CD4-positive, alpha-beta T cell treated with Interleukin-15 for 4 hours (primary cell): ENCODE measurements around the gene VGLL1.
A peak's percentile ranks its signal among the peaks of the same experiment; 100 is the strongest.

Experiments
- DNase-seq: peaks from one replicate; pipeline ENCODE4 v3.0.0-alpha.2; 2020; ENCODE audit warnings: low spot score

Gene VGLL1

DNA sequence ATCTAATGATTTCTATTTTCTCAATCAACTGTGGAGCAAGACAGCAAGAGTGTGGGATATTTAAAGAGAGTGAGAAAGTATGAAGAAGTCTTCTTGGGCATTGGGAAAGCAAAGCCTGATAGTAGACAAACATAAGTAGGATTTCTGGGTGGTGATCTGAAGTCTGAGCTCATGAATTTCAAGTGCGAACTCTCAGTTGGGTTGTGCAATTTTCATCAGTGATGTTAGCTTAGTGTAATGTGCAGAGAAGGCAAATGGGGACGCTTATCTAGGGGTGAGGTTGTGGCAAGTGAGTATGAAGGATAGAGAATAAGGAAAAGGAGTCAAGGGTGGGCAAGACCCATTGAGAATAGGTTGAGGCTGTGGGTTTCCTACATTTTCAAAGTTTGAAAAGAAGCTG lies 23.7 kb downstream of the VGLL1 start:
- no peak for DNase-seq

DNA sequence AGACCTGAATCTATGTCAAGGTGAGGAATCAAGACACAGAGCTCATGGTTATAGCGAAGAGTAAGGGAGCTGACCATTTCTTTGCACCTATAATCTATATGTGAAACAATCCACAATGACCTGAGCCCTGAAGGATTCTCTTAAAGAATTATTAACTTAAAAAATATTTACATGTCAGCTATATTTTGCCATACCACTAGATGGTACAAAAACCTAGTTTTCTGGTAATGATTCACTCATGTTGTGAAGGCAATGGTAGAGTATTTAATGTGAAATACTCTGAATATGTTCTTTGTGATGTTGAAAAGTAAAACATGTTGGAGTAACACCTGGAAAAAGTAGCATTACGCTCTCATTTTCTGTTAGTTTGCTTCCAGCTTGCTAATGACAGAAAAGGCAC lies 40.0 kb downstream of the VGLL1 start:
- peak; percentile 24 for DNase-seq

DNA sequence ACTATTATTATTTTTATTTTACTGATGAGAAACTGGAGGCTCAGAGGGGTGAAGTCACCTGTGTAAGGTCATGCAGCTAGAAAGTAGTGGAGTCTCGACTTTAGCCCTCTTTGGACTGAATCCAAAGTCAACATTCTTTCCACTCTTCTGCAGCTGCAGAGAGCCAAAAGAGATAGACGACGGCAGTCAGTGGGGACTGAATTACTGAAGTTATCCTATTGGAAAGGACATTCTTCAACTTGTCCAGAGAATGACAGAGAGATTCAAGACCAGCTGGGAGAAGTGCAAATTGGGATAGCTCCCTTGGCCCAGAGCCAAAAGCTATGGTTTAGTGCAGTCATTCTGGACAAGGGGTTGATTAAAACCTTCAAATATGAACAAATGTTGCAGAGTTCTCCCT lies 42.5 kb downstream of the VGLL1 start:
- no peak for DNase-seq

DNA sequence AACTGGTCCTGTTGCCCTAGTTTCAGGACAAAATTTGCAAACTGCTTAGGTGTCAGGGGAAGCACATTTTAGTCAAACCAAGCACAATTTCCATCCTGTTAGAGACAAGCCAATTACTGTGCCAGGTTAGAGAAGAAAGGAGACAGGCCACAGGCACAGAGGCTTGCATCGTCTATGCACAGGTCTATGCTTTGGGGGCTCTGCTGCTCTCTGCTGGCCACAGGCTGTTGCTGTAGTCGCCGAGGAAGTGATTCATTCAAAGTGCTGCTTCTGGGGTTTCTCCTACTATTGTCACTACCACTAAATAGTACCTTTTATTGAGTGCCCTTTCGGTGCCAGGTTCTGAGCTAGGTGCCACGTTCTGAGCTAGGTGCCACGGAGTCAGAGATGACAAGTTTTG lies 45.5 kb downstream of the VGLL1 start:
- peak; percentile 80 for DNase-seq

DNA sequence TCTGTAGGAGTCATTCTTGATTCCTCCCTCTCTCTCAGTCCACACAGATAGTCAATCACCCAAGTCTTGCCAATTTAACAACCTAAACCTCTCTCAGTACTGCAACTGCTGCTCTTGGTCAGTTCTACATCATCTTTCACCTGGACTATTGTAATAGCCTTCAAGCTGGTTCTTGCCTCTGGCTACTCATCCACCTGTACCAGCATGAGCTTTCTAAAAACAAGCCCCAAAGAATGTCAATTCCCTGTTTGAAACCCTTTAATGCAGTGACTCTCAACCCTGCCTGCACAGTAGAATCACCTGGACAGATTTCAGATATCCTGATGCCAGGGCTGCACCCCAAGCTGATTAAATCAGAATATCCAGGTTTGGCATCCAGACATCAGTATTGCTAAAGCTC lies 48.3 kb downstream of the VGLL1 start:
- no peak for DNase-seq

DNA sequence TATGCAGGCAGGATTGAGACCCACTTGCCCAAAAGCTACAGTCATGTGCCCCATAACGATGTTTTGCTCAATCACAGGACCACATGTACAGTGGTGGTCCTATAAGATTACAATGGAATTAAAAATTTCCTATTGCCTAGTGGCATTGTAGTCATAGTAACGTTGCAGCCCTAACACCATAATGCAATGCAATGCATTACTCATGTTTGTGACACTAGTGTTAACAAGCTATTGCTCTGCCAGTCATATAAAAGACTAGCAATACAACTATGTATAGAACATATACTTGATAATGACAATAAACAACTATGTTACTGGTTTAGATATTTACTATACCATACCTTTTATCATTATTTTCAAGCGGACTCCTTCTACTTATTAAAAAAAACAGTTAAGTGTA lies 50.6 kb downstream of the VGLL1 start:
- DNase-seq, result no peak

DNA sequence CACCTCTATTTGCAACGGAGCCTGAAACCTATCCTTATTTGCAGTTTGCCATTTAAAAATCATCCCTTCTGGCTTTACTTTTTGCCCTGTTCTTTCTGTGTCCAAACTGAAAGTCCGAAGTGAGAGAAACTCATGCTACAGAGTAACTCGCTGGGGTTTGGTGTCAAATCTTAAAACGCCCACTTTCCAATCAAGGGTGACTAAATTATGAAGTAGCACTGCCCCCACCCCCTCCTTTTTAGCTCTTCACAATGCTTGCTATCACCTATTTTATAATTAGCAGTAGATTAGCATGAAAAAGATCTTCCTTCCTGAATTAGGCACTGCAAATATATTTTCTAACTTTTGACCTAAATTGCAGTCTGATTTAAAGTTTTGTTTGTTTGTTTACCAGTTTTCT lies 52.5 kb downstream of the VGLL1 start:
- DNase-seq, result no peak

DNA sequence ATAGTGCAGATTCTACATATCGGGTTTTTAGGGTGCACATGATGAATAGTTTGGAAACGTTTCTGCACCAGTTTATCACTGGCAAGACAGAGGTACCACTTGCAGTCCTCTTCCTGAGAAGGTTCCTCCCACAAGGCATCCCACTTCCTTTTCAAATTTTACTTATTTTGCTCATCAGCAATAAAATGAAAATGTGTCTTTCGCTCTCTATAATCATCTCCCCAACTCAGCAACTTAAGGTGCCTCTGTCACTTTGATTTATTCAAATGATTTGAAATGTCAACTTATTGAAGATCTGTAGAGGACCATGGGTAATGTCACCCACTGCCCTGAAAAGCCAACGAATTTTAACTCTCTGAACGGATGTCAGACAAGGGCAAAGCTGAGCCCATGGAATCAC lies 53.2 kb downstream of the VGLL1 start:
- DNase-seq, result no peak

DNA sequence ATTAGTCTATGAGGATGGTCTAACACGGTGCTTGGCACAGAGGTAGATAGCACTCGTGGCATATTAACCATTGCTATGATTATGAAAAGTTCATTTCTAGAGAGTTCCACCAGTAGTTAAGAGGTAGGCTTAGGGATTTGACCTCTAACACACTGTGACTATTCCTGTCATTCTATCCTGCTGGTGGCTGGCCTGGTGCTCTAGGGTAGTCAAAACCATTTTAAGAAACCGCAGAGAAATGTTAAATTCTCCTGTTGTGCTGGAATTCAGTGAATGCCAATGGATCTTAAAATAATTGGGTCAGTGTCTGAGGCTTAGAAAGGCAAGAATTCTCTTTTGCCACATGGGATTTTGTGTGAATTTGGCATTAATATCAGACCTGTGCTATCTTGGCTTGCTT lies 53.9 kb downstream of the VGLL1 start:
- no peak for DNase-seq

DNA sequence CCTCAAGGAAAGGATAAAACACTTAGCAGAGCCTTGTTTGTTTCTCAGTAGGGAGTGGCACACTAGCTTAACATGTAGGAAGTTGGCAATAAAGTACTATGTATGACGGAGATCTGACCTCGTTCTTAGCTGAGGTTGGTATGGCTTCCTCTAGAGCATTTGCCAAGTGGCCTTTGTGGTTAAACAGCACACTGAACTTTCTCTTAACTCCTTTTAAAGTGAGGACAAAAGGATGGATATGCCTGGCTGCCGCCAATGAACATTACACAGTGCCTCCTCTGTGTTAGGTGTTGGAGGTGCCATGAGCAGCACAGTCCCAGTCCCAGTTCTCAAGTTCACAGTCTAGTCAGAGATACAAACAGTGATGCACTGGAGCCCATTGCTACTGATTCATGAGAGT lies 54.4 kb downstream of the VGLL1 start:
- peak; percentile 53 for DNase-seq

DNA sequence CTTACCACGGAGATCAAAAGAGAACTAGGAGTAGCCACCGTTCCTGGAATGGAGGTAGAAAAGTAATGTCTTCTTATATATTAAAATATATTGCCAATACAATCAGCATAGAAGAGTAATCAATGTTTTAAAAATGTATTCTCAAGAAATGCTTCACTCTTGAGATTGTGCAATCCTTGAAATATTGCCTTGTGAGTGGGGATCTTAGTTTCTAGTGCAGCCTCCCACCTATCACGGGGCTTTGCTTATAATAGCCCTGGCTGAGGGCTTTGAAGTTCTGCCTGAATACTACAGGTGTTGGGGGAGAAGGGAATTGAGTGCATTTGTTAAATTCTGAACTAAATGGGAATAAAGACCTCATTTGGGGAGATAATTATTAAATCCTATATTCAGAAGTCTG lies 55.5 kb downstream of the VGLL1 start:
- DNase-seq, result no peak

DNA sequence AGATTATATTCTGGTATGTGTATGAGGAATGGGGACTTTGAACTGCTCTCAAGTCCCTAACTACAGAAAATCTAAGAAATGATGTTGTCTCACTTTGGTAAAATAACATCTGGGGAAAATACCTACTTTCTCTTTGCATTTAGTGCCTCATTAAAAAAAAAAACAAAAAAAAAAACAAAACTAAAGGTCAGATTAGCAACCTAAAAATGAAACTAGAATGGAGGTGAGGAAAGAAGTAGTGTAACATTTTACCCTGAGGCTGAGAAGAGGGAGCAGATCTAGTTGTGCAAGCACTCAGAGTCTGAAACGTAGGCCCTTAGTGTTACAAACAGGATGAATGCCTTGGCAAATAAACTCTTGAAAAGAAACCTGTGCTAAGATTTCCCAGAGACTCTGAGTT lies 56.0 kb downstream of the VGLL1 start:
- DNase-seq, result peak; percentile 37

DNA sequence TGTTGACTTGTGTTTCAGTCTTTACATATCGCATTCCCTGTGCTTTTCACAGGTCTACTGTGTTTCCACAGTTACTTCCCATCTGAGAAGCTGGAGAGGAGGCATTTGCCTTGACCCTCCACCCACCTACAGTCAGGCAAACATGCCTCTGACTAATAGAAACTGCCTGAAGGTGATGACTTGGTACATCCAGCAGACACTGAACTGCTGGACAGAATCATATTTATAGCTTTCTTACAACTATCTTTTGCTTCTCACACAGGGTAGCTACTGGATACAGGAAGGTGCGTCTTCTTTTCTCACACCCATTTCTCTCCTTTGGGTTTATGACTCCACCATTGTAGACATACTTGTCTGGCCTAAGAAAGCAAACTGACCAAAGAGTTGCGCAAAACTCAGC lies 58.0 kb downstream of the VGLL1 start:
- no peak for DNase-seq

DNA sequence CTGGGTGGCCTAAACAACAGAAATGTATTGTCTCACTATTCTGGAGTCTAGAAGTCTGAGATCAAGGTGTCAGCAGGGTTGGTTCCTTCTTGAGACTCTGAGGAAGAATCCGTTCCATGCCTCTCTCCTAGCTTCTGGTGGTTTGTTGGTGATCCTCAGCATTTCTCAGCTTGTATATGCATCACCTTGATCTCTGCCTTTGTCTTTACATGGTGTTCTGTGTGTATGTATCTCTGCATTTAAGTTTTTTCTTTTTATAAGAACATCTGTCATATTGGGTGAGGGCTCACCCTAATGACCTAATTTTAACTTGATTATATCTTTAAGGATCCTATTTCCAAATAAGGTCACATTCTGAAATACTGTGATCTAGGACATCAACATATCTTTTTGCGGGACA lies 65.3 kb downstream of the VGLL1 start:
- no peak for DNase-seq

DNA sequence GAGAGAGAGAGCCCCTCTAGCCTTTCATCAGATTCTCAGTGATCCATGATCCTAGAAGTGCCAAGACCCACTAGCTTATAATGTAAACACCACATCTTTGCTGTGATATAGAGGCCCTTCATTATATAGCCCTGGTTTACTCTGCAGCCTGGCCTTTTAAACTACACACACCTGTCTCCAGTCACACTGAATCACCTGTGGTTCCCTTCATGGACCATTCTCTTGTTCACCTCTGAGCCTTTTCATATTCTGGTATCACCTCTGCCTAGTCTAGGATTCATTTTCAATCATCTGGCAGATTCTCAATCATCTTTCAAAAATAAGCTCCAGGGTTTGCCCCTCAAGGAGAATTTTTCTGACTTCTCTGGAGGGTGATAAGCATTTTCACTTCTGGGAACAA lies 65.9 kb downstream of the VGLL1 start:
- DNase-seq, result no peak

DNA sequence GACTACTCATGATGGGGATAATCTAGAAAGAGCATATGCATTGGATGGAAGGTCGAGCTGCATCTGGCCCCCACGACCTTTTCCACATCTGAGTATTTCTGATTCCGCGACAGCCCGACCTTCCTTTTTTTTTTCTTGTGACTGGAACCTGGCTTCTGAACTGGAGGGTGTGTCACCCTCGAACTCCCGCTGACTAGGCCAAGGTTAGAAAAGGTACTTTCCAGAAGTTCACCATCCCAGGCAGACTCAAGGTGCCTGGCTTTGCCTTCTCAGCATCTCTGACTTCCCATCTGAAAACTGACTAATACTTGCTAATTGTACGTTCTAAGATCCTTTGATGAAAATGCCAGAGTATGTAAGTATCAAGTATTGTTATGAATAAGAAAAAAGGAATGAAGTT lies 66.6 kb downstream of the VGLL1 start:
- peak; percentile 59 for DNase-seq

DNA sequence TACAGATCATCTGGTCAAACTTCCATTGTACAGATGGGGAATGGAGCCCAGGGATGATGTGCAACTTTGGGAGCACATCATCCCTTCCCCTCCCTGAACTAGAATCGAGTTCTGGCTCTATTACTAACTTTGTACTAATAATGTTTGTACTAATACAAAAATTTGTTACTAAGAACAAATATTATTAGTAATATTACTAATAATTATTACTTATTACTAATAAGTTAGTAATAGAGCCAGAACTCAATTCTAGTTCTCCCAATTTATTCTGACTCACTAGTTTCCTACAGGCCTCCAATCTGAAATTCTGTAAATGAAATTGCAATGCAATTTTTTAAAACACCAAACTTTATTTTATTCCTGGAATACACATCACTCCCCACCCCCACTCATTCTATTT lies 68.0 kb downstream of the VGLL1 start:
- DNase-seq, result no peak
